HG03354 (cell line): Measurements from ENCODE around the gene SH3RF3.

ENCODE experiments used
- ATAC-seq: cut with Tn5 transposase; IDR thresholded peaks from one replicate; pipeline ENCODE4 v1.9.1; 2021; ENCODE audit warnings: mild to moderate bottlenecking; ENCODE audit not compliant: unreplicated experiment, poor library complexity, severe bottlenecking

Gene SH3RF3

GRCh38 chr2:109446278-109447131 is 317.5 kb downstream of the SH3RF3 start:
- no peak for ATAC-seq

GRCh38 chr2:109447251-109447661 is 318.3 kb downstream of the SH3RF3 start:
- no peak for ATAC-seq

- no peak for ATAC-seq
Measured at GRCh38 chr2:109447776-109448175, 318.8 kb downstream of the SH3RF3 start.

GRCh38 chr2:109448207-109448606 is 319.2 kb downstream of the SH3RF3 start:
- no peak for ATAC-seq

GRCh38 chr2:109448946-109449788 is 320.2 kb downstream of the SH3RF3 start:
- ATAC-seq: no peak

- ATAC-seq: no peak
Measured at GRCh38 chr2:109450574-109451273, 321.7 kb downstream of the SH3RF3 start.

- ATAC-seq: no peak
Measured at GRCh38 chr2:109451671-109452070, 322.7 kb downstream of the SH3RF3 start.

- ATAC-seq: no peak
Measured at GRCh38 chr2:109452318-109453305, 323.6 kb downstream of the SH3RF3 start.

- no peak for ATAC-seq
Measured at GRCh38 chr2:109453371-109453995, 324.5 kb downstream of the SH3RF3 start.

- ATAC-seq: no peak
Measured at GRCh38 chr2:109454304-109454703, 325.3 kb downstream of the SH3RF3 start.

- ATAC-seq: no peak
Measured at GRCh38 chr2:109454765-109455394, 325.9 kb downstream of the SH3RF3 start.

- no peak for ATAC-seq
Measured at GRCh38 chr2:109455731-109456691, 327.0 kb downstream of the SH3RF3 start.

GRCh38 chr2:109456776-109457175 is 327.8 kb downstream of the SH3RF3 start:
- ATAC-seq: no peak

- ATAC-seq: no peak
Measured at GRCh38 chr2:109457366-109457765, 328.4 kb downstream of the SH3RF3 start.

- no peak for ATAC-seq
Measured at GRCh38 chr2:109457794-109458193, 328.8 kb downstream of the SH3RF3 start.

- ATAC-seq: no peak
Measured at GRCh38 chr2:109458512-109458911, 329.5 kb downstream of the SH3RF3 start.

- no peak for ATAC-seq
Measured at GRCh38 chr2:109459485-109459884, 330.5 kb downstream of the SH3RF3 start.
